ENCODE measurements around the gene GPC5.
"Not testable (repeated sequence)": the region's sequence is repeated elsewhere in the genome, so short reads cannot be mapped to it uniquely, and the experiment has no call there.

The GPC5 gene

DNA sequence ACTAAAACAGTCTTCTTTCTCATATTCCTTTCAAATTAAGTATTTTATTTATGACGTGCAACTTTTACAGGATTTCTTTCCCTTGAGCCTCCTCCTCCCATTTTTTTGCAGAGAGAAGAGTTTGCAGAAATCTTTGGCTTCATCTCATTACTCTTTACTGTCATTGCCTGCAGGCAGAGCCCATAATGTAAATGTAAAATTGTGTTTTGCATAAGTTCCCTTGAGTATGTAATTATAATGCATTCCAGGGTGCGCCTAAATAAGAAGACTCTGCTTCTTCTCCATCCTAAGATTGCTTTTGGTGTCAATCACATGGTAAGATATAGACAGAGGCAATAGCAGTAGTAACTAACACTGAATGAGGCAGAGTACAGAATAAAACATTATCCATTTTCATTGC, 27.9 kb upstream of the GPC5 start:
- DNase-seq, result no peak

DNA sequence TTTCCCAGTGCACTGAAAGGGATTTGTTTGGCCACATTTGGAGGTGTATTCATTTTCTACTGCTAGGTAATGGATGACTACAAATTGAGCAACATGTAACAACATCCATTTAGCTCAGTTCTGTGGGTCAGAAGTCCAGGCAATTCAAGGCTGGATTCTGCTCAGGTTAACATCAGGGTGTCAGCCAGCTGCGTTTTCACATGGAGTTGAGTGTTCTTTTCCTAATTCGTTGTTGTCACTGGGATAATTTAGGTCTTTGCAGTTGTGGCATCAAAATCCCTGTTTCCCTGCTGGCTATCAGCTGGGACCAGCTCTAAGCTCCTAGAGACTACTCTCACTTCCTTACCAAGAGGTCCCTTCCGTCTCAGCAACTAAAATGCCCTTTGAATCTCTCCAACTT, 25.5 kb upstream of the GPC5 start:
- DNase-seq, result no peak

DNA sequence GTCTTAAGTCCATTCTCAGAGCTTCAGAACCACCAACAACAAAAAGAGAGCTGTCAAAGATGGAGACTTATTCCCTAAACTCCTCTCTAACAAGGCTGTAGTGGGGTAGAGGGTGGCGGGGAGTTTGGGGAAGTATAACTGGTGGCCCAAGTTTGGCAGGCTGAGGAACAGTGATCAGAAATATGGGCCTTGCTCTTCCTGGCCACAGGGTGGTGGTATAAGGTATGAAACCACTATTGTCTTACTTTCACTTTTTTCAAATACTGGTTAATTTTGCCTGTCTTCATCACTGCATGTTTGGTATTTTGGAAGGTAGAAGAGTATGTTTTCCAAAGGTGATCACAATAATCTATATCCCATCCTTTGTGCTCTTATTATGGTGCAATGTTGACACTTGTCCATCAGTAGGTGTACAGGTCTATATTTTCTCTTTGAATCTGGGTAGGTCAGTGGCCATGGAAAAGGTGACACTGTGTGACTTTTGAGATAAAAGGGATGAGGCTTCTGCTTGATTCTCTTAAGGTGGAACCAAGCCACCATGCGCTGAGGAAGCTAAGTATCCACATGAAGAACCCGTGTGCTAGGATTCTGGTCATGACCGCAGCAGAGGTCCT, 23.2 kb upstream of the GPC5 start:
- no peak for DNase-seq

DNA sequence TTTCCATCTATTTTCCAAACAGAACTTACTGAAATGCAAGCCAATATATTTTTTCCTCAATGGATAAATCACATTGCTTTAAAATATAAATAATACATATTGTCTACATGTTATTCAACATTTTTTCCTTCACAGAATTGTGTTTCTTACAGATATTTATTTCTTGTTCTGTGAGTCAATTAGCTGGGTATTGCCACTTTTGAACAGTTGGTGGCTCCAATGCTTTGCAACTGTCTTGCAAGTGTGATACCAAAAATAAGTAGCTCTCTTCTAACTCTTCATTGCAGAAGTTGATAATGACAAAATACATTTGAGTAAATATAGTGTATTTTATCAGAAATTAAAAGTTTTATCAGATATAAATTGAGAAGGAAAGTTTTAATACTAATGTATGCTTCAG, 17.1 kb upstream of the GPC5 start:
- DNase-seq, result no peak

DNA sequence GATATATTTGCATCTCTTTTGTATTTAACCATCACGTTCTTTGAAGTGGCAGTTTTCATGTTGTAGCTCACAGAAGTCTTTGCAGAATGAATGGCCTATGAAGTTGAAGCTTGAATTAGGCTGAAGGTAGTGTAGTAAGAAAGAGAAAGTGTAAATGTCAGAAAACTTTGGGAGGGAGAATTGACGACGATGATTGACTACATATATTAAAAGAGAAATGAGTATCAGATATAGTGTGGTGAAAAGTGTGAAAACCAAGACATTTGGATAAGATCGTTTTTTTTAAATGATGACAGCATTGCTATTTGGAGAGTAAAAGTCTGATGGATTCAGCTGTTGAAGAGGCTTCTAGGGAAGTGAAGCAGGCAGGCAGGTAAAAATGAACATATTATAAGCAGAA, 14.6 kb upstream of the GPC5 start:
- DNase-seq, result no peak

DNA sequence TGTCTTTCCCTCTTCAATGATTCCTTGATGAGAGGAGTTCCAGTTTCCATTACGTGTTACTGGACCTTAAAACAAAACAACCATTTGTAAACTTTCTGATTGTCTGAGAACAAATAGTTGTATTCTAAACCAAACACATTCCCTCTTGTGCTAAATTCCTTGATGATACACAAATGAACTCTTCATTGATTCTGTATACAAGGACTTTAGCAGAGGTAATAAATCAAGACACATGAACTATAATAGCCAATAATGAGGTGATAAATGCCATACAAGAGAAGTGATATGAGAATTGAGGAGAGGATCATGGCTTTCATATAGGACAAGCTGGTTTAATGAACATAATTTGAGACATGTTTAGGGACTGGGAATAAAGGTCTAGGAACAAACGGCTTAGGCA, 13.5 kb upstream of the GPC5 start:
- DNase-seq, result no peak

DNA sequence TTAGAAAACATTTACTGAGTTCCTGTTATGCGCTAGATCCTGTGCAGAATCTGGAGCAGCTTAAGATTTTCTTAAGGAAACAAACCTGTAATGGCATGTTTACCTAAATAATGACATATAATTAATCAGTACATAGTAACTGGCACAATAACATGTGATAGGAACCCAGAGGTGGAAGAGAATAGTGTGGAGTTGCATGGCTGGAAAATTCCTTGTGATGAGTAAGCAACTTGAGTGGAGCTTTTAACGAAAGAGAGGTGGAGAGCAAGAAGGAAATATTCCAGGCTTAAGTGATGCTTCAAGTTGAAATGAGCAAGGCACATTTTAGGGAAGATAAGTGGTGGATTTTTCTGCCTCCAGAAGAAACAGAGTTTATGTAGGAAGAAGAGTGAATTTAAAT, 9.2 kb upstream of the GPC5 start:
- DNase-seq, result no peak

DNA sequence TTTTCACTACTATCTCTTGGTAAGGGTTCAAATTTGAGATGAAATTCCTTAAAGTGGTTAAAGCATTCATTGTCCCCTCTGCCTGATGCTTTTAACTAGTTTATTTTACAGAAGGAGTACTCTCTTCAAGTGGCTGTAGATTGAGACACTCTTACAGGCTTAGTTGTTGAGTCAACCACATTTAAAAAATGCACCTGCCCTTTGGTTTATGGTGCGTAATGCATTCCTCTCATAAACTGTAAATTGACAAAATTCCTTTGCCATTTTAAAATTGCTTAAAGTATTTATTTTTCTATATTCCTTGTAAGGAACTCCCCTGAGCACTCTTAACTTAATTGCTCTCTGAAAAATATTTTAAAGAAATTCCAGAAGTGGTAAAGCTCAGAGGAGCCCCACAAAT, 826 bp upstream of the GPC5 start:
- DNase-seq, result no peak

DNA sequence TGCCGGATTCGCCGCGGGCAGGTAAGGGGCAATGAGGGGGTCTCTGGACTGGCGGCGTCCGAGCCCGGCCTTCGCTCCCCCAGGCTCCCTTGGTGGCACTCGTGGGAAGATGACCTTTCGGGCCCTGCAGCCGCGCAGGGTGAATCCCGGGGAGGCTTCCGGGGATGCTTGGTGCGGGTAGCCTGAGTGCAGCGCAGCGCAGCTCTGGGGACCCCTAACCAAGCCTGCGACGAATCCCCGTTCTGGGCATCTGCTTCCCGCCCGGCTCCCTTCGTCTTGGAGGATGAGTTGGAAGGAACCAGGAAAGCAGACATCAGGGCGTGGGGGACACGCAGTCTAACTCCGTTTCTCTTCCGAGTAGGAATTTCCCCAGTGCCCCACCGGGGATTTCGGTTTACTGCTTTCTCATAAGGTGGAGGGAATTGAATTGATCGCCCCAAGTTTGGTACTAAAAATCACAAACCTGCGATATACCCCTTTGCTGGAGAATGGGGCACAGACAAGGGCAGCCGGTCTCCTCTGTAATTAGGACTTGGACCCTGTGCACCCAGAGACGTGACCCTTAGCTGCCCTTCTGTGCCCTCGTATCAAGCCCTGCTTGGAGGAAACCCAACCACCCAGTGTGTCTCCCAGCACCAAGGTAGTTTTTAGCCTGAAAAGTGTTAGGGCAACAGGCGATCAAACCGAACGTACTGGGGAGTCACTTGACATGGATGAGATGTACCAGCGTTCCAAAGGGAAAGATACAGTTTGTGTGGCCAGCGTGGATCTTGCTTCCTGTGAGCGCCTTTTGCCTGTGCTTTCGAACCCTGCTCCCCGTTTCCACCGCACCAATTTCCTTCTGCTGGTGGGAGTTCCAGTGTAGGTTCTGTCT, 1.0 kb downstream of the GPC5 start:
- DNase-seq, result no peak

DNA sequence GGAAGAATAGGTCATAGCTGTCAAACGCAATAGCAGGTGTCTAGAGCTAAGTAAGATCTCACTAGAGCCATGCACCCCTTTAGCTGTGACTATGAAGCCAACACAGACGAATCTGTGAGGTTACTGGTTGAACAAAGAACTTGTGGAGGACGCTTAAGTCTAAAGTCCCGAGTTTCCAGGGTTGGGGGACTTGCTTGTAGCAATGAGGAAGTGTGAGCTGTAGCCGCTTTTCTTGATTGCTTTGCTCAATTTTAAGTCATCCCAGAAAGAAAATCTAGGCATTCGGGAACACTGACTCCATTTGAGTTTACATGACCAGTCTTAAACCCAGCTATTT, 1.6 kb downstream of the GPC5 start:
- no peak for DNase-seq

DNA sequence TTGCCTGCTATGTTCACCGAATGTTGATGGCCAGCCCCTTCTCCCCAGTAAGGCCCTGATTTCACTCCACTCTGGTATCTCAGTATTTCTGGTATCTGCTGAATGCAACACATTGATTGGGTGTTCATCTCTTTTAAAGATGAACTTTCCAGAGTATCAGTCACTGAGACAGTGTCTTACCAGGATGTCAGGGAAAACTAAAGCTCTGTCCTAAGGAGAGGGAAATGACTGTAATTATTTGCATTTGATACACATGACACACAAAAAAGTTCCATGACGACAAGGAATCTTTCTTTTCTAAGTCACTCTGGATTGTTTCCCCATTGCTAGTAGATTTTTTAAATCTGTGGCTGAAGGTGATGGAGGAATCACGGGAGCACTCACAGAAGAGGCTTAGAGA, 2.2 kb downstream of the GPC5 start:
- no peak for DNase-seq

DNA sequence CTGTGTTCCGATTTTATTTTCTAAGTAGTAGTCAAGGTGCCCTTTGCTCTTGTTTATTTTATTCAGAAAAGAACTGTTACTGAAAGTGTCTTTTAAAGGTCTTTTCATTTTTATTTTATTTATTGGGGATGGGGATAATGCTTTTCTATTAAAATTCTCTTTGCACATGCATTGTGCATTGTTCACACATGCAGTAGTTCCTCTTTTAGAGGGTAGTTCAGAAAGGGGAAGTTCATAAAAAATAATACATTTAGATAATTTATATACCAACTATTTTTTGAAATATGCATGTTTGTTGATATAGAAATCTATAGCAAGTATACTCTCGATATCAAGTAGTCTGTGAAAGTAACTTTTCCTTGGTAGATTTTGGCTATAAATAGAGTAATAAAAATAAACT, 3.5 kb downstream of the GPC5 start:
- no peak for DNase-seq

DNA sequence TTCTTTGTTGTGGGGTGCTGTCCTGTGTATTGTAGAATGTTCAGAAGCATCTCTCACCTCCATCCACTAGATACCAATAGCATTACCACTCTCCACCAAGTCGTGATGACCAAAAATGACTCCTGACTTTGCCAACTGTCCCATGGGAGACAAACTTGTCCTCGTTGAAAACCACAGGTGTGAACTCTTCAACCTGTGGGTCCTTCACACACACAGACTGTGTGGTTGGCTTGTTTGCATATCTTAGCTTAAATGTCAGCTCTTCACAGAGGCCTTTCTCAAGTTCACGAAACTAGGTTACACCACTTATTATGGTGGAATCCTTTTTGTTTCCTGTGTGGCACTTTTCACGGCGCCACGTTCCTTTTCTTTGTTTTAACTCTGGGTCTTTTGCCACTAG, 6.8 kb downstream of the GPC5 start:
- no peak for DNase-seq

DNA sequence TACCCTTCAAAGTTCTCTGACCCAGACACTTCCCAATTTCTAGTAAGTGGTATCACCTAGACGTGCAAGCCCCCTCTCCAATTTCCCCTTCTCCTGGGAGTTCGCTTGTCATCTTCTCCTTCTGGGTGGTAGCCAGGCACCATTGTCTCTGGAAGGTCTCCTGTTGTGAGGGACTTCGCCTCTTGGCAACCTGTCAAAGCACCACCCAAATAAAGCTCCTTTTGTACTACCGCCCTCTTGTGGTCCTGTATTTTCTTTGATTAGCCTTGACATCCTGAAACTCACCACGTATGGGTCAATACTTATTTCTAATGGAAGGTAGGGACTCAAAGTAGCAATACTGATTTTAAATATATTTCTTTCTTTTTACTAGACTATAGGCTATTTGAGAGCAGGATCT, 8.2 kb downstream of the GPC5 start:
- DNase-seq, result peak; percentile 6

DNA sequence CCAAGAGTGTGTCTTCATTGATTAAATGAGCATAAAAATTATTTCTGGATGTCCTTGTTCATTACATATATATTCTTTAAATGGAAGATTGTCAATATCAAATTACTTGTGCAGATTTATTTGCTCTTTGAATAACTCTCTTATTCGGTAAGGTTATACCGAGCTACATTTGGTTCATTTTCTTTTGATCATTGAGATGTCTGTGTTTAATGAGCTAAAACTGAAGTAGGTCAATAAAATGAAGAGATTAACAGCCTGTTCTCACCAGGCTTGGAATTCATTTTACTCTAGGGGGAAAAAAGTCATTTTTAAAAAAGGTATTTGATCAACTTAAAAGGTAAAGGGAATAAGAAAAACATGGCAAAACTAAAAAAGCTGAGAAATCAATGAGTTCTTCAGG, 10.6 kb downstream of the GPC5 start:
- peak; percentile 22 for DNase-seq

DNA sequence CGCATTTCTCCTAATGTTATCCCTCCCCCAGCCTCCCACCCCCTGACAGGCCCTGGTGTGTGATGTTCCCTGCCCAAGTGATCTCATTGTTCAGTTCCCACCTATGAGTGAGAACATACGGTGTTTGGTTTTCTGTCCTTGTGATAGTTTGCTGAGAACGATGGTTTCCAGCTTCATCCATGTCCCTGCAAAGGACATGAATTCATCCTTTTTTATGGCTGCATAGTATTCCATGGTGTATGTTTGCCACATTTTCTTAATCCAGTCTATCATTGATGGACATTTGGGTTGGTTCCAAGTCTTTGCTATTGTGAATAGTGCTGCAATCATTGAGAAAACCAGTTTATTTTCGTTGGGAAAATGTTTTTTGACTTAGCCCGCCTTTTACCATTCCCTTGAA, 18.2 kb downstream of the GPC5 start:
- not testable (repeated sequence) for DNase-seq

DNA sequence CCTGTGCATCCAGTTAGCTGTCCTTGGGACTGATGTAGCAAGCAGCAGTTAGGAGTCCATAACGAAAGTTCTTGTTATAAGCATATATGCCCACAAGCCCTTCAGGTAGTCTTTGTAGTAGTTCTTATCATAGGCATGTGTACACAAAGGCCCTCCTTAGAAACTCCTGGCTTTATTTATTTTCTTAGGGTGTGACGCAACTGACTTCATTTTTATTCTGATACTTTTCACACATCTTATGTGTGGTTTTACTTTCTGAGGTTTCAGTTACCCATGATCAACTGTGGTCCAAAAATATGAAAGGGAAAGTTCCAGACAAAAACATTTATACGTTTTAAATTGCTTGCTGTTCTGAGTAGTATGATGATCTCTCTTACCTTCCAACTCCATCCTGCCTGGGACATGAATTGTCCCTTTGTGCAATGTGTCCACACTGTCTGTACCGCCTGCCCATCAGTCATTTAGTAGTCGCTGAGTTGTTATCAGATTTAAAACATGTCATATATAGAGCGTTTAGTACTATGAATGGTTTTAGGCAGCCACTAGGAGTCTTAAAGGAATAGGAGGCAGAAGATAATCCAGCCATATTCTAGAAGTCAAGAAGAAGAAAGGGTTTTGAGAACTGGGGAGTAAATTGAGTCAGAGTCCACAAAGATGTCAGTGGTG, 19.4 kb downstream of the GPC5 start:
- no peak for DNase-seq

DNA sequence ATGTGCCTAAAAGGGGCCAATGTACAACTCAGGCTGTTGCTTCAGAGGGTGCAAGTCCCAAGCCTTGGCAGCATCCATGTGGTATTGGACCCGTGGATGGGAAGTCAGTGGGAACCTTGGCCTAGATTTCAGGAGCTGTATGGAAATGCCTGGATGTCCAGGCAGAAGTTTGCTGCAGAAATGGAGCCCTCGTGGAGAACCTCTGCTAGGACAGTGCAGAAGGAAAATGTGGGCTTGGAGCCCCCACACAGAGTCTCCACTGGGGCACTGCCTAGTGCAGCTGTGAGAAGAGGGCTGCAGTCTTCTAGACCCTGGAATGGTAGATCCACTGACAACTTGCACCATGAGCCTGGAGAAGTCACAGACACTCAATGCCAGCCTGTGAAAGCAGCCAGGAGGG, 28.5 kb downstream of the GPC5 start:
- DNase-seq, result no peak

DNA sequence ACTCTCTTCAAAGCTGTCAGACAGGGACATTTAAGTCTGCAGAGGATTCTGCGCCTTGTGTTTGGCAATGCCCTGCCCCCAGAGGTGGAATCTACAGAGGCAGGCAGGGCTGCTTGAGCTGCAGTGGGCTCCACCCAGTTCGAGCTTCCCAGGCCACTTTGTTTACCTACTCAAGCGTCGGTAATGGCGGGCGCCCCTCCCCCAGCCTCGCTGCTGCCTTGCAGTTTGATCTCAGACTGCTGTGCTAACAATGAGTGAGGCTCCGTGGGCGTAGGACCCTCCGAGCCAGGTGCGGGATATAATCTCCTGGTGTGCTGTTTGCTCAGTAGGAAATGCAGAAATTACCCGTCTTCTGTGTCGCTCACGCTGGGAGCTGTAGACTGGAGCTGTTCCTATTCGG, 40.3 kb downstream of the GPC5 start:
- not testable (repeated sequence) for DNase-seq

DNA sequence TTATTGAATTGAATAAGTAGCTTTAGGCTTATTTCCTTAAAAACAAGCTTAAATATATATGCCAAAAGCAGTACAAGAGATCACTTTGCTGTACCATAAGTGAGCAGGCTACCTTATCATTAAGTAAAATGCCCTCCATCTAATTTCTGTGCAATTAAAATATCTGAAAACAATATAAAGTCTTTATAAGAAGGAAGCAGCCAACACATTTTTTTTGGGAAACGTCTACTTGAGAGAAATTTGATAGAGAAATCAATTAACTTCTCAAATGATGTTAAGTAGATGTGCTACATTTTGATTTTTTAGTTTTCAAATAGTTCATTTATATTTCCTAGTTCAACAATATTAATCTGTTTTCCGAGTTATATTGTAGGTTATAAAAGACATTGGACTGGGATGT, 52.5 kb downstream of the GPC5 start:
- DNase-seq, result no peak

DNA sequence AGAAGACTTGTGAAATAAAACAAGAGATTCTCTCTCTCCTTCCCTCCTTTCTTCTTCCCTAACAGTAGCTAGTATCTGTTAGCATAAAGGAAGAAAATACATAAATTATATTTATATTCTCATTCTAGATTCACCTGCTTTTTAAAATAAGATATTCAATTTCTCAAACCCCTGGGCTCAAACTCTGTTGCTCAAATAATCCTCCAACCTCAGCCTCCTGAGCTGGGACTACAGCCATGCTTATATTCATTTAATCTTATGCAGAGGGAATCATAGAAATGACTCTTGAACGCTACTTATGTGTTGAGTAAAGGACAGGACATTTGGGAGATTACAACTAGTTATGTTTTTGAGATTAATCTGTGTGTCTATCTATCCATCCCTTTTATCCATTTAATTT, 56.2 kb downstream of the GPC5 start:
- DNase-seq, result no peak

DNA sequence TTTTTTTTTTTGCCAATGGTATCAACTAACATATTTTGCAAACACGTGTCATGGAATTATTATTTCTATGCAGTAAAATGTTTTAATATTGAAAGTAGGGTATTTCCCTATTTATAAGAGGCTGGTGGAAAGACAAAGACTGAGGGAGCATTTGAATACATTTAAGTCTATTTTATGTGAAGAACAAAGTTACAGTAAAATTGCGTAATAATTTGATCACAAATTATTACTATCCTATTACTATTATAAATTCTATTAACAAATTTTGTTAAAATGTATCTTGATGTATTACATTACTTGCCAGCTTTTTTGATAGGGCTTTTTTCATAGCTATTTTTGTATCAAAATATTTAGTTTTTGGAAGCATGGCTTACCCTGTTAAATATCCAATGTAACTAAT, 58.4 kb downstream of the GPC5 start:
- DNase-seq, result no peak

DNA sequence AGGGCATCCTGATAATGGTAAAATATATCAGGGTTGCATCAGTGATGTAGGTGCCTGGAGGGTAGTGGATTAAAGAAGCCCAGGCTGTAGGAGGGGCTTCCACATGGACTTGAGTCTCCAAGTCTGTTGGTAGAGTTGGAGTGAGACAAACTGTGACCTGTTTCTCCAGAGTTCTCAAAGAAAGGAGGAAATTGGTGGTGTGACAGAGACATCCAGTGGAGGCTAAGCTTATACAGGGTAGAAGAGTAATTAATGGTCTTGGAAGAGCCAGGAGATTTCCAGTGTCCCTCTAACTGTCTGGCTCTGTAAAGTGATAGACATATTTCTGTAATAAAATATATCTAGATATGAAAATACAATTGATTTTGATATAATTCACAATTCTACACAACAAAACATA, 61.1 kb downstream of the GPC5 start:
- DNase-seq, result no peak

DNA sequence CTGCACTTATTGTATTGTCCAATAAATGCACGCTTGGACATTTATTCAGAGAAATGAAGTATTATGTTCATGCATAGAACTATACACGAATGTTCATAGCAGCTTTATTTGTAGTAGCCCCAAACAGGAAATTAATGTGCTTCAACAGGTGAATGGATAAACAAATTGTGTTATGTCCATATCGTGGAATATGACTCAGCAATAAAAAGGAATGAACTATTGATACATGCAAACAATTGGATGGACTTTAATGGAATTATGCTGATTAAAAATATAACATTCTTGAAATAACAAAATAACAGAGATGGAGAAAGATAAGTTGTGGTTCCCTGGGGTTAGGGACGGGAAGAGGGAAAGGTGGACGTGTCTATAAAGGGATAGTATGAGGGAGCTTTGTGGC, 65.9 kb downstream of the GPC5 start:
- DNase-seq, result no peak

DNA sequence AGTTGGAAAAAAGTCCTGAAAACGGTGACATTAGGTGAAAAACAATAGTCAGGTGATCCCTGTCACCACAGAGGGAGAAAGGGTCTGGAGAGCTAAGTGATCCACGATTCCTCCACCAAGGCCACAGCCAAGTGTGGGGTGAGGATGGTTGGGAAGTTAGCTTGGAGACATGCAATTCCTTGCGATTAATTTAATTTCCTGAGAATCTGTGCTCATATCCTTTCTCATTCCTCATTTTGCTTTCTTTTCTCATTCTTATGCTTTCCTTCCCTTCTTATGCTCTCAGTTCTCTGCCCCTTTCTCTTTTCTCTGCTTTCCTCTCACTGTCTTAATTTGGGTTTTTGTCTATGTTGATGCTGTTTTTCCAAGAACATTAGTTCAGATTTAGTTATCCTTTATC, 68.8 kb downstream of the GPC5 start:
- DNase-seq, result no peak

All from NCI-H524 treated with DMSO at 0.1 percent for 48 hours (cell line).